Amygdala (tissue), 56 donors: ENCODE results near the gene XYLT1.
A peak's percentile ranks its signal among the peaks of the same experiment; 100 is the strongest.
"Not testable (repeated sequence)": the region's sequence is repeated elsewhere in the genome, so short reads cannot be mapped to it uniquely, and the experiment has no call there.

Experiments
- DNase-seq, 56 donors: peaks; one replicate each; lab custom pipeline; 2025; lab: John Stamatoyannopoulos, UW

XYLT1 gene

DNA sequence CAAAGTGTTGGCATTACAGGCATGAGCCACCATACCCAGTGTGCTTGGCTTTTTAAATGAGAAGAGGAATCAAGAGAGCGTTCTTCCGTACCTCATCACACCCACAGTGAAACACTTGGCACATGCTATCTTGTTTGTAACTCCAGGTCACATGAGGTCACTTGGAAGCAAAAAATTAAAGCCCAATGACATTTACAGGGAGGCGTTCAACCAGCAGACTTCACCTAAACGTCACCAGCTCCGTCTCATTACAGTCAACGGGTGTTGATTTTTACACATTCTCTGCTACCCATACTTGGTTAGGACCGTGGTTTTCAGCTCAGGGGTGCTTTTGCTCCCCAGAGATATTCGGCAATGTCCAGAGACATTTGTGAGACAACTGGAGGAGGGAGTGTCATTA, 127.0 kb downstream of the XYLT1 start:
- no peak for DNase-seq

GRCh38 chr16:17343028-17343427, 127.7 kb downstream of the XYLT1 start:
- DNase-seq: peak in 2 of 56 donors; percentile 16 to 39

- no peak for DNase-seq
These were observed 128.7 kb downstream of the XYLT1 start for GRCh38 chr16:17342031-17342430.

GRCh38 chr16:17340804-17341203, 130.0 kb downstream of the XYLT1 start:
- no peak for DNase-seq

- DNase-seq: no peak
These were observed 130.8 kb downstream of the XYLT1 start for GRCh38 chr16:17339764-17340541.

GRCh38 chr16:17338244-17338643, 132.5 kb downstream of the XYLT1 start:
- DNase-seq: no peak

GRCh38 chr16:17336530-17336900, 134.2 kb downstream of the XYLT1 start:
- no peak for DNase-seq

GRCh38 chr16:17335826-17336529, 134.8 kb downstream of the XYLT1 start:
- peak in 1 of 56 donors; percentile 12 for DNase-seq

- not testable (repeated sequence) for DNase-seq
These were observed 135.4 kb downstream of the XYLT1 start for GRCh38 chr16:17335406-17335805.

DNA sequence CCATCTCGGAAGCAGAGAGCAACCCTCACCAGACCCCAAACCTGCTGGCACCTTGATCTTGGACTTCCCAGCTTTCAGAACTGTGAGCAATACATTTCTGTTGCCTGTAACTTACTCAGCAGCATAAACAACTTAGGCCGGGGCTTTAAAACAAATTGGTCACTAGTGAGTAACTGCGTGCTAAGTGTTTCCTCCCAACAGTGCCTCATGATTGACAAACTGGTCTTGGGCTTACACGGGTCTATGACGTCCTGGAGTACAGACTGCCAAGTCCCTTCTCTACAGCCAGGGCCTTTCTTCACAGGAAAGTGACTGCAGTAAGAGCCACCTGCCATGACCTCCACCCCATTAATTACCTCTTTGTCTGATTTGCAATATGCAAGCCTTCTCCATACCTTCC, 136.7 kb downstream of the XYLT1 start:
- peak in 1 of 56 donors; percentile 13 for DNase-seq

DNA sequence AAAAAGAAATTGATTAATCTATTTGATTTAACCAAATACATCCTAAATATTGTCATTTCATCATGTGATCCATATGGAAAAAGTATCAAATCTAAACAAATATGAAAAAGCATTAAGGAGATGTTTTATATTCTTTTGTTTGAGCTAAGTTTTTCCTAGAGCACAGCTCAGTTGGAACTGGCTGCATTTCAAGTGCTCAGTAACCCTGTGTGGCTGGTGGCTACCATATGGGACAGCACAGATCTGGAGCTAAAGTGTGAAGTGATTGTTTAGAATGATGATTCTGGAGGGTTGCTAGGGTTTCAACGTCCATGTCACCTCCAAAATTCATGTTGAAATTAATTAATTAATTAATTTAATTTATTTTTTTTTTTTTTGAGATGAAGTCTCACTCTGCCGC, 137.5 kb downstream of the XYLT1 start:
- DNase-seq: no peak

DNA sequence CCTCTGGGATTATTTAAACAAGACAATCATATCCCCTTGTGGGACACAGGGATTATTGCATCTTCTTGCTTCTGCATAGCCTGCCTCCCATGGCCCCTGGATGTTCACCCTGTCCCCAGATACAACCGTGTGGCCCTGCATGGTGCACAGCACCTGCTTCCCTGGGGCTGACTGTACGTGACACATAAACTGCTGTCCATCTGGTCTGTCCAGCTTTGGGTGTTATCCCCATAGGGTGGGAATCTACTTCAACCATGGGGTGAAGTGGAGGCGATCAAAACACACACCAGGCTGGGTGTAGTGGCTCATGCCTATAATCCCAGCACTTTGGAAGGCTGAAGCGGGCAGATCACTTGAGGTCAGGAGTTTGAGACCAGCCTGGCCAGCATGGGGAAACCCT, 138.8 kb downstream of the XYLT1 start:
- DNase-seq: no peak

- DNase-seq: no peak
These were observed 139.6 kb downstream of the XYLT1 start for GRCh38 chr16:17331071-17331607.

- no peak for DNase-seq
These were observed 140.7 kb downstream of the XYLT1 start for GRCh38 chr16:17330044-17330443.

- DNase-seq: no peak
These were observed 141.4 kb downstream of the XYLT1 start for GRCh38 chr16:17329391-17329790.

GRCh38 chr16:17328932-17329331, 141.8 kb downstream of the XYLT1 start:
- DNase-seq: peak in 3 of 56 donors; percentile 10 to 23 (median 17)

DNA sequence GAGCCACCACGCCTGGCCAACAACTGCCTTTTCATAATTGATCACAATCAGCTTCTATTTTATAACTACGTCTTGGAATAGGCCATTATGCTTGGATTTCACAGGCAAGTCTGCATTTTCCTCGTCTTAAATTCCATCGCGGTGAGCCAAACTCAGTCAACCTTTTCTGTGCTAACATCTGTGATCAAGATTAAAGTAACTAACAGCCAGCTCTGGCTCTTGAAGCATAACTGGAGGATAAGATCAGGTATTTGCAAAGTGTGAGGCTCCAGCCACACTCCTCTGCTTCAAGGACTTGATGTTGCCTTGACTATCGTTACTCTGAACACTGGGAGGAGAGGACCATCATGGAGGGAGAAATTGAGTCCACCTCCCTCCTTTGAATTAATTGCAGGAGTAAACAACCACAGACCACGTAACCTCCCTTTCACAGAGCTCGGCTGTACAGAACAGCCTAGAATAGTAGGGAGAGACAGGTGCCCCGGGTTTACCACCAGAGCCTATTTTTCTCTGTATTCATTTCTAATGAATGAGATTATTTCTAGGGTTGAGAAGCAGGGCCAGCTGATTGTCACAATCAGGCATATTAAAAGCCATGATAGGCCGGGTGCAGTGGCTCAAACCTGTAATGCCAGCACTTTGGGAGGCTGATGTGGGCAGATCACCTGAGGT, 143.0 kb downstream of the XYLT1 start:
- DNase-seq: no peak

GRCh38 chr16:17325476-17326143, 145.2 kb downstream of the XYLT1 start:
- DNase-seq: no peak

DNA sequence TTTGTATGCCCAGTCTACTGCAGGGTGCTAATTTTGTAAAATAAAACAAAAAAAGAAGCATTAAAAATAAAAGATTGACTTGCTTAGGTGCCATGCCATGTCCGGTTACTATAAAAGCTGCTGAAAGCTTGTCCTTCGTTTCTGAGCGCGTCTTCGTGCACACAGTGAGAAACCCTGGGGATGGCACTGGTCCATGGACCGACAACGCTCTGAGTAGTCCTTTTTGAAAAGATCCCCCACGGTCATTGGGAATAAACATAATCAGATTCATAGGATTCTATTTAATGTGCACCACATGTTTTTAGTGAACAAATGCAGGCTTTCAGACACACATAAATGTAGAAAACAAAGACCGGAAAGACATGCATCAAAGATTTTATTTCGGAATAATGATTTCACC, 146.3 kb downstream of the XYLT1 start:
- no peak for DNase-seq

DNA sequence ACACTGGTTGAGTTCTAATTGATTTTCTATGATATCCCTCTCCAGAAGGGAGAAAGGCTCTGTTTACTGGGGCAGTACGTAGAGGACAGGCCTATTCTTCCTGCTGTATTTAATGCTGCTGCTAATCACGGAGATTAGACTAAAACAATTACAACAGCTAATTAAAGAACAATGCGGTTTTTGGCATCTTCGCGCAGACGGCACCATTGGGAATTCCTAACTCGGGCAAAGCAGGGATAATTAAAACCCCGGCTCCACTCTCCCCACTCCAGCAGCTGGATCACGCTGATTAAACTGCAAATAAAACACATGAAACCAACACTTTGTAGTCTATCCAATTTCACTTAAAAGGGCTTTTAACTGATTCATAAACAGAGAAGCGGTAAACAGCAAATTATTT, 147.6 kb downstream of the XYLT1 start:
- no peak for DNase-seq

- no peak for DNase-seq
These were observed 148.9 kb downstream of the XYLT1 start for GRCh38 chr16:17321824-17322223.
